A549 (cell line): Measurements from ENCODE around the gene ZNF423. TPM values are rescaled to one million over a fixed set of nuclear protein-coding genes. Genes with fewer than 3 reads are reported as not detected.

Experiments used
- ATAC-seq, 2 experiments: fragments of 200-7000 bp in 1 of 2; fragments of >200 bp in 1 of 2; cut with Nextera tagmentation in 1 of 2; cut with Tn5 transposase in 1 of 2; 3 replicates each; pipeline versions ENCODE4 v1.8.0 to v1.9.1; 2018 to 2020; ENCODE audit warnings: mild to moderate bottlenecking in 1 of 2, moderate library complexity in 1 of 2
- CTCF ChIA-PET: fragments of 300-600 bp; sonication (Branson Sonifier 250); formaldehyde crosslinking; extraction: SDS; loops from one replicate; lab custom pipeline; 2021; ENCODE audit warnings: antibody characterized with exemption, inconsistent platforms; lab: Yijun Ruan, JAX
- POLR2A ChIA-PET: fragments of 350-600 bp; formaldehyde crosslinking; extraction: SDS; loops from one replicate; lab custom pipeline; 2021; ENCODE audit warnings: antibody characterized with exemption, inconsistent platforms; lab: Yijun Ruan, JAX
- DNase-seq, 2 experiments: peaks; one replicate each; pipeline versions ENCODE4 v3.0.0 to v3.0.0-alpha.2; 2011 to 2016; ENCODE audit warnings: low read depth in 1 of 2, low spot score in 1 of 2
- FAIRE-seq: peaks from 2 replicates; lab custom pipeline; 2011; peaks lifted over from hg19 to GRCh38; lab: Jason Lieb, UNC
- H3K27ac ChIP-seq, 2 experiments: fragments of >200 bp; sonication (Bioruptor Twin); formaldehyde crosslinking; 3 replicates each; pipeline ENCODE4 v1.5.1; 2016 to 2017
- H3K4me1 ChIP-seq: fragments of >200 bp; sonication (Bioruptor Twin); formaldehyde crosslinking; 3 replicates; pipeline ENCODE4 v1.6.1; 2016
- H3K4me2 ChIP-seq: fragments of >200 bp; sonication (Bioruptor Twin); formaldehyde crosslinking; 3 replicates; pipeline ENCODE4 v1.6.1; 2016
- H3K4me3 ChIP-seq: fragments of >200 bp; sonication (Bioruptor Twin); formaldehyde crosslinking; 3 replicates; pipeline ENCODE4 v1.5.1; 2016
- H3K9me3 ChIP-seq: fragments of >200 bp; sonication (Bioruptor Twin); formaldehyde crosslinking; 3 replicates; pipeline ENCODE4 v1.6.1; 2016
- CBX8 ChIP-seq: fragments of 200-600 bp; sonication (generic); IDR thresholded peaks from 2 replicates; pipeline ENCODE4 v1.6.1; 2016
- CHD2 ChIP-seq: fragments of 150-350 bp; IDR thresholded peaks from 2 replicates; pipeline ENCODE4 v1.6.1; 2014; ENCODE audit warnings: low read length; ENCODE audit not compliant: partially characterized antibody
- CHD4 ChIP-seq: fragments of 200-600 bp; sonication (generic); IDR thresholded peaks from 2 replicates; pipeline ENCODE4 v1.6.1; 2016; ENCODE audit warnings: antibody characterized with exemption, mild to moderate bottlenecking, borderline replicate concordance
- EHF ChIP-seq: fragments of 250-450 bp; sonication (Bioruptor Pico); IDR thresholded peaks from 2 replicates; pipeline ENCODE4 v1.5.0; 2020; ENCODE audit warnings: mild to moderate bottlenecking
- FOSB ChIP-seq: fragments of 250-450 bp; sonication (Bioruptor Pico); IDR thresholded peaks from 2 replicates; pipeline ENCODE4 v1.5.0; 2020; ENCODE audit warnings: mild to moderate bottlenecking, moderate library complexity
- FOSL2 ChIP-seq, 2 experiments: fragments of 450-650 bp in 1 of 2; fragments of >200 bp in 1 of 2; sonication (Bioruptor Twin) in 1 of 2; formaldehyde crosslinking; IDR thresholded peaks; 2 replicates each; pipeline versions ENCODE4 v1.5.0 to v1.6.1; 2016 to 2020; ENCODE audit warnings: mild to moderate bottlenecking in 1 of 2, moderate library complexity in 1 of 2
- FOXS1 ChIP-seq: fragments of 250-450 bp; sonication (Bioruptor Pico); IDR thresholded peaks from 2 replicates; pipeline ENCODE4 v1.5.0; 2020; ENCODE audit warnings: mild to moderate bottlenecking, moderate library complexity
- HDAC2 ChIP-seq: fragments of 200-600 bp; sonication (generic); IDR thresholded peaks from 2 replicates; pipeline ENCODE4 v1.6.1; 2016
- HEYL ChIP-seq: fragments of 250-450 bp; sonication (Bioruptor Pico); IDR thresholded peaks from 2 replicates; pipeline ENCODE4 v1.8.0; 2021; ENCODE audit warnings: mild to moderate bottlenecking, moderate library complexity
- HOXA7 ChIP-seq: fragments of 250-450 bp; sonication (Bioruptor Pico); IDR thresholded peaks from 2 replicates; pipeline ENCODE4 v1.5.0; 2020; ENCODE audit warnings: mild to moderate bottlenecking, moderate library complexity
- HOXB13 ChIP-seq: fragments of 250-450 bp; sonication (Bioruptor Pico); IDR thresholded peaks from 2 replicates; pipeline ENCODE4 v1.5.0; 2020; ENCODE audit warnings: low read depth, mild to moderate bottlenecking, moderate library complexity
- HOXB5 ChIP-seq: fragments of 250-450 bp; sonication (Bioruptor Pico); IDR thresholded peaks from 2 replicates; pipeline ENCODE4 v1.5.0; 2020; ENCODE audit warnings: mild to moderate bottlenecking, moderate library complexity
- KDM1A ChIP-seq: fragments of 200-600 bp; sonication (generic); IDR thresholded peaks from 2 replicates; pipeline ENCODE4 v1.6.1; 2016; ENCODE audit warnings: low read depth, mild to moderate bottlenecking
- MAFK ChIP-seq: fragments of 450-650 bp; IDR thresholded peaks from 2 replicates; pipeline ENCODE4 v1.6.1; 2014; ENCODE audit not compliant: partially characterized antibody
- MAZ ChIP-seq: fragments of 150-350 bp; IDR thresholded peaks from 2 replicates; pipeline ENCODE4 v1.6.1; 2014; ENCODE audit warnings: antibody characterized with exemption, low read depth, low read length, borderline replicate concordance
- MYC ChIP-seq: IDR thresholded peaks from 2 replicates; pipeline ENCODE4 v1.6.1; 2012; ENCODE audit warnings: mild to moderate bottlenecking, inconsistent platforms, low read length, improper control_type of control experiment, borderline replicate concordance
- NFE2L2 ChIP-seq: fragments of 150-350 bp; conservative IDR thresholded peaks from 2 replicates; pipeline ENCODE4 v1.6.1; 2014; ENCODE audit warnings: low read length
- NR3C1 ChIP-seq: fragments of >200 bp; sonication (Bioruptor Twin); formaldehyde crosslinking; IDR thresholded peaks from 3 replicates; pipeline ENCODE4 v1.6.1; 2017
- RAD21 ChIP-seq, 2 experiments: fragments of >200 bp in 1 of 2; sonication (Bioruptor Twin) in 1 of 2; formaldehyde crosslinking in 1 of 2; IDR thresholded peaks in 1 of 2; conservative IDR thresholded peaks in 1 of 2; 2 replicates in 1 of 2; 3 replicates in 1 of 2; pipeline ENCODE4 v1.6.1; 2012 to 2018; ENCODE audit warnings: inconsistent platforms in 1 of 2
- RARB ChIP-seq: fragments of 250-450 bp; sonication (Bioruptor Pico); IDR thresholded peaks from 2 replicates; pipeline ENCODE4 v1.8.0; 2021; ENCODE audit warnings: mild to moderate bottlenecking, moderate library complexity
- RCOR1 ChIP-seq: fragments of 150-350 bp; IDR thresholded peaks from 2 replicates; pipeline ENCODE4 v1.6.1; 2014; ENCODE audit warnings: antibody characterized with exemption, low read length, low read depth
- SREBF2 ChIP-seq: fragments of 450-650 bp; IDR thresholded peaks from 2 replicates; pipeline ENCODE4 v1.6.1; 2014; ENCODE audit warnings: mild to moderate bottlenecking, moderate library complexity
- TFCP2L1 ChIP-seq: fragments of 250-450 bp; sonication (Bioruptor Pico); IDR thresholded peaks from 2 replicates; pipeline ENCODE4 v1.5.0; 2021; ENCODE audit warnings: mild to moderate bottlenecking
- ZNF302 ChIP-seq: fragments of 250-450 bp; sonication (Bioruptor Pico); IDR thresholded peaks from 2 replicates; pipeline ENCODE4 v1.9.0; 2021; ENCODE audit warnings: inconsistent platforms, mild to moderate bottlenecking, moderate library complexity
- WGBS: methylation state at CpG from one replicate; pipeline ENCODE4 v1.1.6; 2017; ENCODE audit errors: missing lambda C conversion rate; 5-methylcytosine and 5-hydroxymethylcytosine counted together
- polyA plus RNA-seq, 4 experiments: library from polyadenylated mRNA; depleted of rRNA in 3 of 4; stranded (reverse); fragments of >200 nt; fragmentation: RNase III in 1 of 4; extraction: RNeasy Plus Mini Kit Qiagen cat#74134 plus additional on column Dnase treatment in 1 of 4; gene quantifications; 2 replicates in 3 of 4; 3 replicates in 1 of 4; pipeline ENCODE4 v1.2.3, GENCODE V29; 2011 to 2017
- TF ChIP-seq, protein P1 (sequence below): fragments of 150-350 bp; IDR thresholded peaks from 2 replicates; pipeline ENCODE4 v1.6.1; 2014; ENCODE audit warnings: low read depth, mild to moderate bottlenecking, low read length
- TF ChIP-seq, protein P2 (sequence below): IDR thresholded peaks from 2 replicates; pipeline ENCODE4 v1.6.1; 2012; ENCODE audit warnings: low read depth, borderline replicate concordance
- TF ChIP-seq, protein P3 (sequence below): fragments of >200 bp; sonication (Bioruptor Twin); formaldehyde crosslinking; IDR thresholded peaks from 3 replicates; pipeline ENCODE4 v1.6.1; 2016
- TF ChIP-seq, protein P4 (sequence below): IDR thresholded peaks from 2 replicates; pipeline ENCODE4 v1.6.1; 2012

ZNF423 gene
- polyA plus RNA-seq, 2 of the 4 experiments (the other 2 are of a cell fraction) = 0.04 to 0.10 TPM

DNA sequence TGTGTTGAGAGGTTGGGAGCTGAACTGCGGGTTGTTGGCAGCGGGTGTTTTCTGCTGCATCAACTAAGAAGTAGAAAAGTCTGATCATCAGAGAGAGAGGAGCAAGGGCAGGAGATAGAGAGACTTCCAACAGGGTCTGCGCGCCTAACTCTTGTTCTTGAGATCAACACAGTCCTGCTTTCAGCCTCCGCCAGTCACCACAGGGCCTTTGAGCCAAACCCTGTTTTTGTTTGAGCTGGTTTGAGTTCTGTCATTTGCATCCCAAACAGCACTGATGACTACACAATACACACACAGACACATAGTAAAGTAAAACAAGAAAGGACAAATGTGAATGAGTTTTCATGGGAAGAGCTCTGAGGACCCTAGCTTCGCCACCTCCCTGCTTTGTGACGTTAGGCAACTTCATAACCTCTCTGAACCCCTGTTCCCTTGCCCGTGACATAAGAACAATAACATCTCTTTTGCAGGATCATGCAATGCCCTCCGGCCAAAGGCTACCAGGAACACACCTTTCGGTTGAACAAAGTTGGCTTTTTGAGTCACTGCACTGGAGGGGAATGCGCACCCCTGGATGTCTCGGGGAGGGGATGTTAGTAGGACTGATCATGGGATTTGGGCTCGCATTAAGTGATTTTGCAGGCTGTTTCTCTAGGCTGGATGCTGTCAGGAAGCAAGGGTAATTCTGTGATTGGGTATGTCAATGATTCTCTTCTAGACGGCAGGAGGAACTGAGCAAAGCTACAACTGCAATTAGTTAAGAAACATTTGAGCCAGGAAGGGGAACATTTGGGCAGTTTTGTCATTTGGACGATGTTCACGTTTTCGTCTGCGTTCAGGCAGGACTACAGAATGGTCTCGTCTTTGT, 390.0 kb downstream of the ZNF423 start:
- H3K4me2 ChIP-seq = no peak overlapping the region
- TF ChIP-seq MYC = no peak
- TF ChIP-seq, protein P1, sequence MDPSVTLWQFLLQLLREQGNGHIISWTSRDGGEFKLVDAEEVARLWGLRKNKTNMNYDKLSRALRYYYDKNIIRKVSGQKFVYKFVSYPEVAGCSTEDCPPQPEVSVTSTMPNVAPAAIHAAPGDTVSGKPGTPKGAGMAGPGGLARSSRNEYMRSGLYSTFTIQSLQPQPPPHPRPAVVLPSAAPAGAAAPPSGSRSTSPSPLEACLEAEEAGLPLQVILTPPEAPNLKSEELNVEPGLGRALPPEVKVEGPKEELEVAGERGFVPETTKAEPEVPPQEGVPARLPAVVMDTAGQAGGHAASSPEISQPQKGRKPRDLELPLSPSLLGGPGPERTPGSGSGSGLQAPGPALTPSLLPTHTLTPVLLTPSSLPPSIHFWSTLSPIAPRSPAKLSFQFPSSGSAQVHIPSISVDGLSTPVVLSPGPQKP = no peak
- no peak for TF ChIP-seq FOSL2 (IDR thresholded peaks at IDR 0.05)
- TF ChIP-seq FOSL2 (CRISPR knock-in tag; IDR thresholded peaks at IDR 0.05) = no peak
- no peak for TF ChIP-seq FOSB (CRISPR knock-in tag)
- TF ChIP-seq CHD2 = no peak
- TF ChIP-seq HOXB13 (CRISPR knock-in tag) = no peak
- ATAC-seq = no peak
- ChIA-PET CTCF (interaction anchor here (0.9 kb wide), 2 partner anchors 27 to 39 kb away, joined by 3 read pairs; no protein-coding TSS in a partner anchor), POLR2A (no interaction called here)
- H3K27ac ChIP-seq = no peak overlapping the region
- no peak for FAIRE-seq
- no peaks in the 10 kb centered on the region for H3K4me1 ChIP-seq
- no peak for DNase-seq
- WGBS = 45% methylated on average over 19 of the region's 19 CpGs
- no peaks in the 10 kb centered on the region for H3K9me3 ChIP-seq
- H3K4me3 ChIP-seq = no peak overlapping the region

DNA sequence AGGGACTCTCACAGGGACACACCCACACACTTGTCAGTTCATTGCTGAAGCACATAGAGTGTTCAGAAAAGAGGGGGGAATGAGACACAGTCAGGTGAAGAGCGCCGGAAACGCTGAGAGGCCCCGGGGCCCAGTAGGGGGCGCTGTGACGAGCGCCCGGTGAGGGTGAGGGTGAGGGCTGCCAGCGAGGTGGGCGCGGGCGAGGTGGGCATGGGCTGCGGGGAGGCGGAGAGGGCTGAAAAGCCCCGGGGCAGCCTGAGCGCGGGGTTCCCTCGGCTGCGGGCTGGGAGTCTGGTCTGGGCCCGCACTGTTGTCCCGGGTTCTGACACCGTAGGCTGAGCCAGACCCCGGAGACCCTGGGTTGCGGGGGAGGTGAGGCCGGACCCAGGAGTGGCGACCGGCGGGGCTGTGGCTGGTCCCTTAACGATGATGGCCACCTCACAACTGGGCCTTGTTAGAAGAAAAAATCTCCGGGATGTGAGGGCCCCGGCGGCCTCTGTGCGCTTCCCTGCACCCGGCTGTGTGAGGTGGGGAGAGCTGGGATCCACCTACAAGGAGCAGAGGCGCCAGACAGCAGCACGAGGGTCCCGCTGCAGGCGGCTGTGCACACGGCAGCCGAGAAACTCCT, 390.9 kb downstream of the ZNF423 start:
- FAIRE-seq (no peak), DNase-seq (no peak), ATAC-seq (peak in 1 of 2 experiments; percentile 61; a peak in 4 of 6 replicates)
- Histone ChIP-seq H3K4me1 (no peaks in the 10 kb centered on the region), H3K9me3 (no peaks in the 10 kb centered on the region), H3K27ac (no peak overlapping the region), H3K4me3 (no peak overlapping the region), H3K4me2 (no peak overlapping the region)
- 29% methylated on average over 37 of the region's 40 CpGs for WGBS
- POLR2A ChIA-PET = no interaction called here
- TF ChIP-seq TFCP2L1 (CRISPR knock-in tag) = no peak
- TF ChIP-seq MAZ = no peak
- TF ChIP-seq FOSL2 (IDR thresholded peaks at IDR 0.05) = no peak
- no peak for TF ChIP-seq FOSL2 (CRISPR knock-in tag; IDR thresholded peaks at IDR 0.05)
- TF ChIP-seq RARB (CRISPR knock-in tag) = no peak
- no peak for TF ChIP-seq FOXS1 (CRISPR knock-in tag)
- TF ChIP-seq, protein P2, sequence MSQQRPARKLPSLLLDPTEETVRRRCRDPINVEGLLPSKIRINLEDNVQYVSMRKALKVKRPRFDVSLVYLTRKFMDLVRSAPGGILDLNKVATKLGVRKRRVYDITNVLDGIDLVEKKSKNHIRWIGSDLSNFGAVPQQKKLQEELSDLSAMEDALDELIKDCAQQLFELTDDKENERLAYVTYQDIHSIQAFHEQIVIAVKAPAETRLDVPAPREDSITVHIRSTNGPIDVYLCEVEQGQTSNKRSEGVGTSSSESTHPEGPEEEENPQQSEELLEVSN = no peak
- TF ChIP-seq EHF (CRISPR knock-in tag) = no peak
- no peak for TF ChIP-seq RCOR1
- no peak for TF ChIP-seq RAD21 (conservative IDR thresholded peaks at IDR 0.05 in 1 of 2, IDR thresholded peaks at IDR 0.05 in 1 of 2)
- TF ChIP-seq, protein P3, sequence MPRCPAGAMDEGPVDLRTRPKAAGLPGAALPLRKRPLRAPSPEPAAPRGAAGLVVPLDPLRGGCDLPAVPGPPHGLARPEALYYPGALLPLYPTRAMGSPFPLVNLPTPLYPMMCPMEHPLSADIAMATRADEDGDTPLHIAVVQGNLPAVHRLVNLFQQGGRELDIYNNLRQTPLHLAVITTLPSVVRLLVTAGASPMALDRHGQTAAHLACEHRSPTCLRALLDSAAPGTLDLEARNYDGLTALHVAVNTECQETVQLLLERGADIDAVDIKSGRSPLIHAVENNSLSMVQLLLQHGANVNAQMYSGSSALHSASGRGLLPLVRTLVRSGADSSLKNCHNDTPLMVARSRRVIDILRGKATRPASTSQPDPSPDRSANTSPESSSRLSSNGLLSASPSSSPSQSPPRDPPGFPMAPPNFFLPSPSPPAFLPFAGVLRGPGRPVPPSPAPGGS = no peak
- CTCF ChIA-PET = interaction anchor here (0.9 kb wide), 1 partner anchor 40 kb away, joined by 3 read pairs; no protein-coding TSS in a partner anchor

DNA sequence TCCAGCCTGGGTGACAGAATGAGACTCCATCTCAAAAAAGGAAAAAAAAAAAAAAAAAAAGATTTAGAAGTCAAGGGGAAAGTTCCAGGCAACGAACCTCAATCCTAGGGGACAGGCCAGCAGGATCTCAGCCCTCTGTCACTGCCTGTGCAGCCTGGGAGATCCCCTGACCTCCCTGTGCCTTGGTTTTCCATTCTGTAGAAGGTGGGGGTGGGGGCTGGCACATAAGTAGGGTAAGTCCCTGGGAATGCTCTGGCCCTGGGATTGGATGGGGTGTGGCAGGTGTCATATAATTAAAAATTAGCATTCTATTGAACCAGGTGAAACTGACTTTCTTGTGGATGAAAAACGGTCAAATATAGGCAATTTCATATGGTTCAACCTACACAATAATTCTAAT, 391.8 kb downstream of the ZNF423 start:
- ATAC-seq = no peak
- POLR2A ChIA-PET = no interaction called here
- WGBS = 3% methylated on average over 2 of the region's 2 CpGs
- TF ChIP-seq HOXB5 = no peak
- TF ChIP-seq KDM1A = no peak
- TF ChIP-seq SREBF2 = no peak
- TF ChIP-seq TFCP2L1 (CRISPR knock-in tag) = no peak
- TF ChIP-seq MAZ = no peak
- no peak for TF ChIP-seq HDAC2
- no peak for TF ChIP-seq HOXA7 (CRISPR knock-in tag)
- TF ChIP-seq CHD2 = no peak
- TF ChIP-seq CBX8 = no peak
- no peak for TF ChIP-seq HEYL
- TF ChIP-seq NR3C1 = no peak
- no peak for TF ChIP-seq FOSL2 (IDR thresholded peaks at IDR 0.05)
- no peak for TF ChIP-seq FOSL2 (CRISPR knock-in tag; IDR thresholded peaks at IDR 0.05)
- TF ChIP-seq RCOR1 = no peak
- TF ChIP-seq, protein P4, sequence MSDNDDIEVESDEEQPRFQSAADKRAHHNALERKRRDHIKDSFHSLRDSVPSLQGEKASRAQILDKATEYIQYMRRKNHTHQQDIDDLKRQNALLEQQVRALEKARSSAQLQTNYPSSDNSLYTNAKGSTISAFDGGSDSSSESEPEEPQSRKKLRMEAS = no peak
- TF ChIP-seq NFE2L2 = no peak
- no peak for TF ChIP-seq ZNF302 (CRISPR knock-in tag)
- TF ChIP-seq CHD4 = no peak
- TF ChIP-seq, protein P1 = no peak
- TF ChIP-seq MAFK = no peak

More for the DNA sequence above, 391.8 kb downstream of the ZNF423 start:
- Histone ChIP-seq H3K4me3 (no peak overlapping the region), H3K27ac (no peak overlapping the region), H3K9me3 (no peaks in the 10 kb centered on the region), H3K4me1 (no peaks in the 10 kb centered on the region), H3K4me2 (no peak overlapping the region)
- DNase-seq = no peak
- CTCF ChIA-PET = no interaction called here
- FAIRE-seq = no peak
